Cardiac fibroblast (primary cell): Measurements from ENCODE around the gene RYR1.

Experiments used
- DNase-seq, 2 donors: peaks; one replicate each; pipeline versions ENCODE4 v3.0.0 to v3.0.0-alpha.2; 2010; ENCODE audit warnings: low read depth in 2 of 2
- H3K4me3 ChIP-seq, 2 donors: replicated peaks in 1 of 2; 1 replicate in 1 of 2; 2 replicates in 1 of 2; pipeline ENCODE4 v1.5.1; 2011; ENCODE audit warnings: low read depth in 2 of 2, low read length in 2 of 2, mild to moderate bottlenecking in 2 of 2, moderate library complexity in 1 of 2
- CTCF ChIP-seq: IDR thresholded peaks from one replicate; pipeline ENCODE4 v1.5.1; 2011; ENCODE audit warnings: low read depth, mild to moderate bottlenecking, low read length, inconsistent platforms

RYR1 gene

GRCh38 chr19:38519988-38520387 is 86.5 kb downstream of the RYR1 start:
- no peak overlapping the region for H3K4me3 ChIP-seq
- DNase-seq, result no peak
- TF ChIP-seq CTCF, result no peak

GRCh38 chr19:38522915-38523314 is 89.4 kb downstream of the RYR1 start:
- no peak for TF ChIP-seq CTCF
- no peak overlapping the region for H3K4me3 ChIP-seq
- no peak for DNase-seq

- H3K4me3 ChIP-seq, result no peak overlapping the region
- no peak for DNase-seq
- TF ChIP-seq CTCF, result no peak
Measured at GRCh38 chr19:38523319-38523718, 89.8 kb downstream of the RYR1 start.

GRCh38 chr19:38524369-38524768 is 90.9 kb downstream of the RYR1 start:
- no peak for TF ChIP-seq CTCF
- no peak for DNase-seq
- no peak overlapping the region for H3K4me3 ChIP-seq

GRCh38 chr19:38524994-38525634 is 91.6 kb downstream of the RYR1 start:
- no peak overlapping the region for H3K4me3 ChIP-seq
- no peak for DNase-seq
- no peak for TF ChIP-seq CTCF

- no peak overlapping the region for H3K4me3 ChIP-seq
- DNase-seq, result no peak
- no peak for TF ChIP-seq CTCF
Measured at GRCh38 chr19:38526430-38526829, 92.9 kb downstream of the RYR1 start.
